HepG2 (cell line): ENCODE data around the gene FRMD4A. TPM values are rescaled to one million over a fixed set of nuclear protein-coding genes. Genes with fewer than 3 reads are reported as not detected.

Experiments
- ATAC-seq: fragments of 200-7000 bp; cut with Tn5 transposase; 3 replicates; pipeline ENCODE4 v1.9.1; 2020; ENCODE audit warnings: mild to moderate bottlenecking, moderate library complexity
- BruUV-seq: library from RNA; stranded (reverse); fragments of 400-500 nt; replicated peaks from 2 replicates; lab custom pipeline; 2021; lab: Mats Ljungman, UMichigan
- CTCF ChIA-PET: fragments of 300-600 bp; formaldehyde crosslinking; extraction: SDS; loops from one replicate; lab custom pipeline; 2021; ENCODE audit warnings: low total read pairs, inconsistent platforms, low intra/inter-chr PET ratio; lab: Yijun Ruan, JAX
- POLR2A ChIA-PET: fragments of 350-600 bp; sonication (Branson Sonifier 250); formaldehyde crosslinking; loops from one replicate; lab custom pipeline; 2020; ENCODE audit warnings: antibody characterized with exemption, inconsistent platforms; lab: Yijun Ruan, JAX
- DNase-seq: peaks from one replicate; pipeline ENCODE4 v3.0.0-alpha.2; 2015; ENCODE audit warnings: low spot score
- FAIRE-seq: peaks from 3 replicates; lab custom pipeline; 2011; peaks lifted over from hg19 to GRCh38; lab: Jason Lieb, UNC
- H2AFZ ChIP-seq: one replicate; pipeline ENCODE4 v1.6.1; 2011; ENCODE audit warnings: low read length, inconsistent platforms
- H3K27ac ChIP-seq: fragments of 300-600 bp; 3 replicates; pipeline ENCODE4 v1.8.0; 2011; ENCODE audit warnings: mixed run types, mild to moderate bottlenecking, mixed read lengths, low read length, inconsistent platforms; ENCODE audit not compliant: insufficient read depth; ENCODE audit errors: extremely low read length
- H3K27me3 ChIP-seq, 2 experiments: fragments of 200-600 bp in 1 of 2; 2 replicates in 1 of 2; 3 replicates in 1 of 2; pipeline versions ENCODE4 v1.6.0 to v1.8.0; 2011; ENCODE audit warnings: low read length in 2 of 2, mild to moderate bottlenecking in 2 of 2, moderate library complexity in 2 of 2, inconsistent platforms in 1 of 2; ENCODE audit not compliant: insufficient read depth in 2 of 2, control insufficient read depth in 1 of 2
- H3K36me3 ChIP-seq, 2 experiments: fragments of 200-600 bp in 1 of 2; replicated peaks in 1 of 2; 2 replicates in 1 of 2; 3 replicates in 1 of 2; pipeline versions ENCODE4 v1.5.1 to v1.8.0; 2011; ENCODE audit warnings: low read length in 2 of 2, inconsistent platforms in 1 of 2; ENCODE audit not compliant: insufficient read depth in 2 of 2, control insufficient read depth in 1 of 2
- H3K4me1 ChIP-seq: 2 replicates; pipeline ENCODE4 v1.5.1; 2012; ENCODE audit warnings: low read length, inconsistent platforms; ENCODE audit not compliant: insufficient read depth
- H3K4me2 ChIP-seq: 2 replicates; pipeline ENCODE4 v1.6.0; 2011; ENCODE audit warnings: low read depth, low read length, inconsistent platforms
- H3K4me3 ChIP-seq, 3 experiments: fragments of 200-600 bp in 1 of 3; sonication (generic), shearing (Covaris generic) in 1 of 3; replicated peaks in 1 of 3; 2 replicates each; pipeline ENCODE4 v1.5.1; 2011 to 2016; ENCODE audit warnings: low read length in 3 of 3, inconsistent platforms in 2 of 3, low read depth in 2 of 3, mild to moderate bottlenecking in 2 of 3, control low read depth in 1 of 3, mixed read lengths in 1 of 3; ENCODE audit not compliant: insufficient read depth in 1 of 3
- H3K79me2 ChIP-seq: one replicate; pipeline ENCODE4 v1.6.1; 2011; ENCODE audit warnings: low read length, inconsistent platforms; ENCODE audit not compliant: insufficient read depth
- H3K9ac ChIP-seq: 2 replicates; pipeline ENCODE4 v1.6.0; 2011; ENCODE audit warnings: mild to moderate bottlenecking, low read depth, low read length, inconsistent platforms; ENCODE audit not compliant: insufficient read depth
- H3K9me3 ChIP-seq: 2 replicates; pipeline ENCODE4 v1.5.1; 2012; ENCODE audit warnings: mild to moderate bottlenecking, low read length
- H4K20me1 ChIP-seq: 2 replicates; pipeline ENCODE4 v1.6.0; 2011; ENCODE audit warnings: inconsistent platforms, mild to moderate bottlenecking, low read length, moderate library complexity; ENCODE audit not compliant: insufficient read depth
- CEBPB ChIP-seq: IDR thresholded peaks from 2 replicates; pipeline ENCODE4 v1.6.1; 2011; ENCODE audit warnings: low read depth, low read length, improper control_type of control experiment, borderline replicate concordance
- CEBPG ChIP-seq: IDR thresholded peaks from 2 replicates; pipeline ENCODE4 v1.6.1; 2016
- DNMT3B ChIP-seq: conservative IDR thresholded peaks from 2 replicates; pipeline ENCODE4 v1.6.1; 2016; ENCODE audit warnings: missing biosample characterization, control low read depth
- FOXA3 ChIP-seq: IDR thresholded peaks from 2 replicates; pipeline ENCODE4 v1.6.1; 2016; ENCODE audit warnings: missing genetic modification reagents, missing compliant biosample characterization
- ISX ChIP-seq: sonication (generic); formaldehyde crosslinking; conservative IDR thresholded peaks from 2 replicates; pipeline ENCODE4 v1.5.0; 2020; ENCODE audit warnings: missing genetic modification reagents
- SMC3 ChIP-seq: IDR thresholded peaks from 2 replicates; pipeline ENCODE4 v1.6.1; 2011; ENCODE audit warnings: low read length, improper control_type of control experiment
- STAG1 ChIP-seq: sonication (generic); formaldehyde crosslinking; IDR thresholded peaks from 2 replicates; pipeline ENCODE4 v1.4.0; 2020; ENCODE audit warnings: missing genetic modification reagents
- TOE1 ChIP-seq: sonication (generic); formaldehyde crosslinking; IDR thresholded peaks from 2 replicates; pipeline ENCODE4 v1.4.0; 2020; ENCODE audit warnings: mild to moderate bottlenecking, missing genetic modification reagents
- ZNF264 ChIP-seq: sonication (generic); formaldehyde crosslinking; IDR thresholded peaks from 2 replicates; pipeline ENCODE4 v1.4.0; 2020; ENCODE audit warnings: missing genetic modification reagents
- ZNF563 ChIP-seq: sonication (generic); formaldehyde crosslinking; IDR thresholded peaks from 2 replicates; pipeline ENCODE4 v1.8.0; 2022; ENCODE audit warnings: mild to moderate bottlenecking, moderate library complexity, missing genetic modification reagents
- ZNF678 ChIP-seq: sonication (generic); formaldehyde crosslinking; IDR thresholded peaks from 2 replicates; pipeline ENCODE4 v1.4.0; 2020; ENCODE audit warnings: mild to moderate bottlenecking, missing genetic modification reagents
- ZNF703 ChIP-seq: sonication (generic); formaldehyde crosslinking; IDR thresholded peaks from 2 replicates; pipeline ENCODE4 v1.5.1; 2020; ENCODE audit warnings: missing genetic modification reagents, mild to moderate bottlenecking, moderate library complexity, borderline replicate concordance
- WGBS: methylation state at CpG from one replicate; pipeline ENCODE4 v1.1.6; 2017; ENCODE audit warnings: low lambda C conversion rate; 5-methylcytosine and 5-hydroxymethylcytosine counted together
- in situ Hi-C: cut with HindIII; loops from 2 replicates; pipeline ENCODE4 v1.10.0; 2017; ENCODE audit warnings: low pct_unique_long_range_greater_than_20kb; ENCODE audit not compliant: extremely low pct_ligation_motif_present
- intact Hi-C: fragments of 100-400 bp; cut with micrococcal nuclease; formaldehyde crosslinking; loops from one replicate; pipeline ENCODE4 v1.10.0; 2022; ENCODE audit not compliant: unreplicated experiment
- polyA plus RNA-seq, 8 experiments: library from polyadenylated mRNA; depleted of rRNA in 3 of 8; stranded (reverse) in 7 of 8; unstranded in 1 of 8; fragments of >200 nt; fragmentation: Illumina TruSeq in 4 of 8; extraction: Trizol in 4 of 8; gene quantifications; 2 replicates each; pipeline versions ENCODE4 v1.2.1 to v1.2.3, GENCODE V29; 2011 to 2016; ENCODE audit warnings: low read depth in 4 of 8, missing spikeins in 1 of 8, mixed read lengths in 1 of 8; ENCODE audit not compliant: insufficient read depth in 1 of 8
- total RNA-seq, 5 experiments: library from RNA; depleted of rRNA; stranded (reverse); fragments of >200 nt; fragmentation: Illumina TruSeq; extraction: Trizol; gene quantifications; 2 replicates each; pipeline ENCODE4 v1.2.3, GENCODE V29; 2016; ENCODE audit warnings: low read depth in 1 of 5
- TF ChIP-seq, protein P1 (sequence below): sonication (generic); formaldehyde crosslinking; IDR thresholded peaks from 2 replicates; pipeline ENCODE4 v1.5.0; 2020; ENCODE audit warnings: missing genetic modification reagents
- TF ChIP-seq, protein P2 (sequence below): fragments of 450-650 bp; IDR thresholded peaks from 2 replicates; pipeline ENCODE4 v1.6.1; 2016

FRMD4A gene
- total and polyA plus RNA-seq, 2 of the 13 experiments (the other 11 are each of a cell fraction or from before 2014, with no cell fraction given) = 0.09 to 0.26 TPM

DNA sequence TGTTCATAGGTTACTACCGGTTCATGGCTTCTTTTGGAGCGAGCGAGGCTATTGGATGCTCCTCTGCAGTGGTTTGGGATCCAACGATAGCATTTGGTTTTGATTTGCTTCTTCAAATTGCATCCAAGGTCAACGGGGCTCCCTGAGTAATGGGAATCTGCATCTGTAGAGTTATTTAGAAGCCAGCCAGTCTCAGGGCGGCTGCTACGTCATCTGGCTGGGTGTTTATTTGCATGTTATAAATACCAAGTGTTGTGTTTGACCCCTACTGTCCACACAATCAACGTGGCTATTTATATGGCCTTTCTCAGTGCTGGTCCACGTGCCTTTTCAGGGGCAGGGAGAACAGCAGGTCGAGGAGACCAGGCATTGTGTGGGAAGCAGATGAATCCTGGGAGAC is 606.2 kb downstream of the FRMD4A start (continued):
- no peak for TF ChIP-seq TOE1 (CRISPR knock-in tag)
- no peak for TF ChIP-seq DNMT3B (CRISPR knock-in tag)
- TF ChIP-seq, protein P1, sequence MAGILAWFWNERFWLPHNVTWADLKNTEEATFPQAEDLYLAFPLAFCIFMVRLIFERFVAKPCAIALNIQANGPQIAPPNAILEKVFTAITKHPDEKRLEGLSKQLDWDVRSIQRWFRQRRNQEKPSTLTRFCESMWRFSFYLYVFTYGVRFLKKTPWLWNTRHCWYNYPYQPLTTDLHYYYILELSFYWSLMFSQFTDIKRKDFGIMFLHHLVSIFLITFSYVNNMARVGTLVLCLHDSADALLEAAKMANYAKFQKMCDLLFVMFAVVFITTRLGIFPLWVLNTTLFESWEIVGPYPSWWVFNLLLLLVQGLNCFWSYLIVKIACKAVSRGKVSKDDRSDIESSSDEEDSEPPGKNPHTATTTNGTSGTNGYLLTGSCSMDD (CRISPR knock-in tag) = no peak
- TF ChIP-seq ZNF264 = no peak
- no peak for TF ChIP-seq STAG1 (CRISPR knock-in tag)
- no peak for TF ChIP-seq ZNF563 (CRISPR knock-in tag)
- no peak for TF ChIP-seq ZNF678 (CRISPR knock-in tag)
- TF ChIP-seq, all 625 proteins: peak for 0

DNA sequence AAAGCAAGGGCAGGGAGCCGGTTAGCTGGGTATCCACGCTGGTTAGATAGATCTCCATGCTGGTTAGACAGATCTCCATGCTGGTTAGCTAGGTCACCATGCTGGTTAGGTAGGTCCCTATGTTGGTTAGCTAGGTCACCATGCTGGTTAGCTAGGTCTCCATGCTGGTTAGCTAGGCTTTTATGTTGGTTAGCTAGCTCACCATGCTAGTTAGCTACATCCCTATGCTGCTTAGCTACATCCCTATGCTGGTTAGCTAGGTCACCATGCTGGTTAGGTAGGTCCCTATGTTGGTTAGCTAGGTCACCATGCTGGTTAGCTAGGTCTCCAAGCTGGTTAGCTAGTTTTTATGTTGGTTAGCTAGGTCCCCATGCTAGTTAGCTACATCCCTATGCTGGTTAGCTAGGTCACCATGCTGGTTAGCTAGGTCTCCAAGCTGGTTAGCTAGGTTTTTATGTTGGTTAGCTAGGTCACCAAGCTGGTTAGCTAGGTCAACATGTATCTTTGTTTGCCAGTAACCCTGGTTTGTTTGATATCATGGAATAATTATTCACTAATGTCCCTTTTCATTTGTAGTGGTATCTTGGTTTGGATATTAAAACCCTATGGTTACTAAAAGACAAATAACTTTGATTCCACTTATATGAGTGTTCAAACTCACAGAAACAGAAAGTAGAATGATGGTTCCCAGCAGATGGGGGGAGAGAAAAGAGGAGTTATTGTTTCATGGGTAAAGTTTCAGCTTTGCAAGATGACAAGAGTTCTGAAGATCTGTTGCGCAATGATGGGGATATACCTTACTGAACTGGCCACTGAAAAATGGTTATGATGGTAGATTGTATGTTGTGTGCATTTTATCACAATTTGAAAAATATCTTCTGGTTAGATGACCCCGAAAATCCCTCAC is 607.7 kb downstream of the FRMD4A start:
- no peak overlapping the region for H3K9ac ChIP-seq
- ChIA-PET POLR2A (no interaction called here), CTCF (no interaction called here)
- H3K4me2 ChIP-seq = no peak overlapping the region
- no peak for DNase-seq
- H3K4me1 ChIP-seq = peaks cover 19% of the 10 kb centered on the region
- in situ Hi-C loops (no loop called here), intact Hi-C loops (no loop called here)
- no peak for FAIRE-seq
- H3K4me3 ChIP-seq = no peak overlapping the region
- BruUV-seq = no TSS peak
- no peaks in the 10 kb centered on the region for H4K20me1 ChIP-seq
- H3K36me3 ChIP-seq = no peaks in the 10 kb centered on the region
- no peaks in the 10 kb centered on the region for H3K9me3 ChIP-seq
- no peaks in the 10 kb centered on the region for H3K79me2 ChIP-seq
- H2AFZ ChIP-seq = no peak overlapping the region
- TF ChIP-seq ZNF703 (CRISPR knock-in tag) (no peak), ISX (CRISPR knock-in tag) (no peak), CEBPG (CRISPR knock-in tag) (peak; percentile 75), FOXA3 (CRISPR knock-in tag) (no peak), CEBPB (peak; percentile 95), SMC3 (0 out of 2 replicates have a peak, but pooled peaks have one; percentile 10)
- TF ChIP-seq, protein P2, sequence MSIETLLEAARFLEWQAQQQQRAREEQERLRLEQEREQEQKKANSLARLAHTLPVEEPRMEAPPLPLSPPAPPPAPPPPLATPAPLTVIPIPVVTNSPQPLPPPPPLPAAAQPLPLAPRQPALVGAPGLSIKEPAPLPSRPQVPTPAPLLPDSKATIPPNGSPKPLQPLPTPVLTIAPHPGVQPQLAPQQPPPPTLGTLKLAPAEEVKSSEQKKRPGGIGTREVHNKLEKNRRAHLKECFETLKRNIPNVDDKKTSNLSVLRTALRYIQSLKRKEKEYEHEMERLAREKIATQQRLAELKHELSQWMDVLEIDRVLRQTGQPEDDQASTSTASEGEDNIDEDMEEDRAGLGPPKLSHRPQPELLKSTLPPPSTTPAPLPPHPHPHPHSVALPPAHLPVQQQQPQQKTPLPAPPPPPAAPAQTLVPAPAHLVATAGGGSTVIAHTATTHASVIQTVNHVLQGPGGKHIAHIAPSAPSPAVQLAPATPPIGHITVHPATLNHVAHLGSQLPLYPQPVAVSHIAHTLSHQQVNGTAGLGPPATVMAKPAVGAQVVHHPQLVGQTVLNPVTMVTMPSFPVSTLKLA = peak; percentile 30; the same call in 1 of the 2 replicates
- peaks cover 2 to 11% of the 10 kb centered on the region in 2 experiments; a peak in 2 of 5 replicates for H3K27me3 ChIP-seq
- H3K27ac ChIP-seq = no peak overlapping the region
- WGBS = 66% methylated on average over 4 of the region's 4 CpGs
- ATAC-seq = no peak
